Measurements from ENCODE around the gene ASB7.
"Not testable (repeated sequence)": the region's sequence is repeated elsewhere in the genome, so short reads cannot be mapped to it uniquely, and the experiment has no call there.

Gene ASB7

GRCh38 chr15:100602064-100602822 is at the start of gene ASB7, which contains the start of gene LINS1:
Gene ASB7 (plus strand): TSS chr15:100602589. CDS start chr15:100612217, 9,628 bp downstream.
Gene LINS1 (minus strand): TSS chr15:100602184. CDS start chr15:100580842, 21,342 bp downstream.
- DNase-seq = peak; percentile 100

DNA sequence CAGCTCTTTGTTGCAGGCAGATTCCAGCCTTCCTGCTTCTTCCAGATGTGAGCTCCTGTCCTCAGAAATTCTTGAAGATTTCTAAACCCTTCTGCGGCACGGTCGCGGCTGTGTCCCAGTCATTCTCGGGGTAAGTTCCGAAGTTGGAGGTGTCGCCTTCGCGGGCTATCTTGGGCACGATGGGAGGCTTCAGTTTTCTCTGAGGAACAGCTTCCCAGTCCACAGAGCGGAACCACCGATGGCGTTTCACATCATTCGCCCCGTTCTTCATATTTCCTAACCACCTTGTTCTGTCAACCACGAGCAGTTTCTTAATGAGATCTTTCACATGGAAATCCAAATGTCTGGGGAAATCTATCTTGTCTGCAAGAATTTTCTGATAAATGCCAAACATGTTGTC is 48.9 kb upstream of the ASB7 start:
- no peak for DNase-seq

DNA sequence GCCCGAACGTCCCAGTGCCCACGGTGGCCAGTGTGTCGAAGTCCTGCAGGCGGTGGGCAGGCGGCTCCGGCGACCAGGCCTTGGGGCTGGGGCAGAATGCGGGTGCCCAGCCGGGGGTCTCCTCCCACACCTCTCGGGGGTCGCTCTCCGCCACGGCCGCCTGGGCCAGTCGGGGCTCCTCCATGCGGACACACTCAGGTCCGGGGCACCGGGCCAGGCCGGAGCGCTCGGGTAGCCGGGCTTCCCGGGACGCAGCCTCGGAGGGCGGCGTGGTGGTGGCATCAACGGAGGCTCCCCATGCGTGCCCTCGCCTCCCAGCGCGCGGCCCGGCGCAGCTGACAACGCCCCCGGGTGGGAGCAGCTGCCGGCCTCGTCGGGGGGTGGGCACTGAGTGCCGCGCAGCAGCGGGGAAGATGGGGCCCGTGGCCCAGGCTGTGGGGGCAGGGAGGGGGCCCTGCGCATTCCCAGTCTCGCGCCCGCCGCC is 43.6 kb upstream of the ASB7 start:
- DNase-seq = no peak

- DNase-seq = no peak
Observed at GRCh38 chr15:100559330-100559729, 43.1 kb upstream of the ASB7 start.

DNA sequence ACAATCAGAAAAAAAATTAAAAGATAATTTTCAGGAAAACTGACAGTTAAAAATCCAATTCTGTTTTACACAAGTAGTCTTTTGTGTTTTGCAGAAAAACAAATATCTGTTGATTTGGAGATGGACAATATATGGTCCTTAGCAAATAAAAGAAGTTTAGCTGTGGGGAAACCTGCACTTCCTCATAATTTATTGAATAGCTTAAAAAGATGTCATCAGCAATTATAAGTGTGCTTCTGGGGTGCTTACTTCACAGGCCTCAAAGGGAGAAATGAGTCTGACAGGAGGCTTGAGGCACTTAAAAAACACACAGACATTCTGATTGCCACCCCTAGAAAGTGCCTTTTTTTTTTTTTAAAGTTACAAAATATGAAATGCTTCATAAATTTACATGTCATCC is 42.1 kb upstream of the ASB7 start:
- DNase-seq = no peak

GRCh38 chr15:100565591-100565990 is 36.8 kb upstream of the ASB7 start:
- no peak for DNase-seq

GRCh38 chr15:100566850-100567628 is 35.4 kb upstream of the ASB7 start:
- DNase-seq = no peak

DNA sequence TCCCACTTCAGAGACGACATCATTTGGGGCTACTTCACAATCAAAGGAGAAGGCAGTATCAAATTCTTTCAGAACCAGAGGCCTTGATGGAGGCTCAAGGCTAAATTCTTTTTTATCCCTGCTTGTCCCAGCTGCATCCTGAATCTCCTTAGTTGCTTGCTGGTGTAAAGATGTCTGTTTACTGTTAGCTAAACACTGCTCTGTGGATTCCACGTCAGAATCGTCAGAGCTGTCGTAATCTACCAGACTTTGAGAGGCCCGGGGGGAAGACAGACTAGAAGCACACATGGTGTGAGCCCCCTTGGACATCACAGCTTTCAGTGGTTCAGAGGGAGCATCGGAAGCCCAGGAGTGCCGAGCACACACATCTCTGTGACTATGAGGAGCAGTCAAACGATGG is 33.0 kb upstream of the ASB7 start:
- DNase-seq = no peak

DNA sequence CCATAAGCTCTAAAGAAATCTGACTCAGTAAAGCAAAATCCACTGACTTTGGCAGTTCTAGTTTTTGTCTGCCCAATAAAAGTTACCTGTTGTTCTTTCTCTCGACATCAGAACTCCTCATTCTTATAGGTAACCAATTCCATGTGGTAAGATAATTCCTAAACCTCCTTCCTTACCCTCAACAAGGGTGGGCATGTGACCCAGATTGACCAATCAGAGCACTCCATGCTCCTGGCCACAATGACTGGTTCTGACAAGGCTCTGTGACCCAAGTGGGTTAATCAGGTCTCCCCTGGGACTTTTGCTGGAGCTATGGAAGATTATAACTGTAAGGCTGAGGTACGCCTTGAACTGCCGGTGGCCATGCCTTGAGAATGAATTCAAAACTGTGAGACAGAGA is 32.1 kb upstream of the ASB7 start:
- DNase-seq = no peak

GRCh38 chr15:100570735-100571313 is 31.6 kb upstream of the ASB7 start:
- no peak for DNase-seq

- DNase-seq = no peak
Observed at GRCh38 chr15:100571592-100572167, 30.7 kb upstream of the ASB7 start.

GRCh38 chr15:100572362-100572983 is 29.9 kb upstream of the ASB7 start:
- DNase-seq = no peak

- no peak for DNase-seq
Observed at GRCh38 chr15:100573526-100573925, 28.9 kb upstream of the ASB7 start.

- DNase-seq = no peak
Observed at GRCh38 chr15:100580414-100580813, 22.0 kb upstream of the ASB7 start.

DNA sequence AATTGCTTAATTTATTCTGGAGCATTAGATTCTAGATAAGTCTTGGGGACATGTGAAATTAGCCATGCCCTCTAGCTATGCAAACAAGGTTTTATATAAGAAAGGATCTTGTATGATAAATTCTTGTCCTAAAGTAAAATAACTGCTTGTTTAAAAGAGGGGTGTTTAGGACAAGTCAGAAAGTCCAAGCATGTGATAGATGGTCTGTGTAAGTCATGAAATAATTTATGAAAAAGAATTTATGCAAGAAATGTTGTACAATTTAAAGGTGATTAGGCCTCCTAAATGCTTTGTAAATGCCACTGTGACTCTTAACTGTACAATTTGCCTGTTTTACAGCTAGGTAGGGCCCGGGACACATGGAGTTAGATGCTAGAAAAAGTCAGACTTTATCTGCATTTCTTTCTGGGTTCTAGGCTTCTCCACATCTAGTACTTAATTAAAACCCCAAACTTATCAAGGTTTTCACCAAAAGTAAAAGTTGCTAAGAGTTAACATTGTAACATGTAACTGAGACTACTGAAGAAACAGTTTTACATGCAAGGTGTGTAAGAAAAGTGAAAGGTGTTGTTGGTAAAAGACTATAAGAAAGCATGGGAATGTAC is 13.6 kb upstream of the ASB7 start:
- no peak for DNase-seq

DNA sequence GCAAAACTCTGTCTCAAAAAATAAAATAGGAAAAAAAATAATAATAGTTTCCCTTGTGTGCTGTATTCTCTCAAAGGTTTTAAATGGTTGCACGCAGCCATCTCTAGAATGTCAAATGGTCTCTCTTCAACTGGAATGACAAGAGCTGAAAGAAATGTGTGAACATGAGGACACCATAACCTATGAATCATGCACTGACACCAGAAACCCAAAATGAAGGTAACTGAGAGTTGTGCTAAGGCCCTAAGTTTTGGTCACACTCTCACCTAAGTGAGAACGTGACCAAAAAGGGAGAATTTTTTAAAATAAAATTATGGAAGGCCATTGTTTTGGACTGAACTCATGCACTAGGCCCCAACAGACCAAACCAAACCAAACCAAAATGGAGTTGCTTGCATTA is 11.2 kb upstream of the ASB7 start:
- DNase-seq = not testable (repeated sequence)

DNA sequence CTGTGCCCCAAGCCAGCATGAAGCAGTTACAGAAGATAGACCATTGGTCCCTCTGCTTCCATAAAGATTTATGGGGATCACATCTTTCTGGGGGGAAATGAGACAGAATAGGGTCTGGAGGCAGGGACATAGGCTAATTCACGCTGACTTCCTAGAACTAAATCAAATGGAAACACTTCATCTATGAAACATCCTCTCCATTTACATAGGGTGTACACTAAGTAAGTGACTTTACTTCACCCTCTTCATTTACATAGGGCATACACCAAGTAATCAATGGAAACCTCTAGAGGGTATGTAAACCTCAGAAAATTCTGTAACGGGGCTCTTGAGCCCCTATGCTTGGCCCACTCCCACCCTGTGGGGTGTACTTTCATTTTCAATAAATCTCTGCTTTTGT is 10.6 kb upstream of the ASB7 start:
- no peak for DNase-seq

GRCh38 chr15:100592898-100593297 is 9.5 kb upstream of the ASB7 start:
- DNase-seq = no peak

DNA sequence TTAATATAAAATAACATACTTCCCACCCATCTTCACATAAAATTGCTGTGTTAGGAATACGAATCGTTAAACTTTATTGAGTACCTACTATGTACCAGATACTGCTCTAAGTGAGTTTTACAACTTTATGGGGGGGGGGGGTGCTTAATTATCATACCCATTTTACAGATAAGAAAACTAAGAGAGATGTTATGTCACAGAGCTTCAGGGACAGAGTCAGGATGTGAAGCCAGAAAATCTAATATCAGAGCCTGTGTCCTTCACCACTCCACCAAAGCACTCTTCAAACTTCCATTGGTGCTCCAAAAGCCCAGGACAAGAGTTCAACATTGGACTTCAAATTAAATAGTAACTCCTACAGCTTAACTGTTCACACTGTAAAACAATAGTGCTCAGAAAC is 9.0 kb upstream of the ASB7 start:
- DNase-seq = no peak

GRCh38 chr15:100595964-100596363 is 6.4 kb upstream of the ASB7 start:
- no peak for DNase-seq

- no peak for DNase-seq
Observed at GRCh38 chr15:100596792-100597191, 5.6 kb upstream of the ASB7 start.

DNA sequence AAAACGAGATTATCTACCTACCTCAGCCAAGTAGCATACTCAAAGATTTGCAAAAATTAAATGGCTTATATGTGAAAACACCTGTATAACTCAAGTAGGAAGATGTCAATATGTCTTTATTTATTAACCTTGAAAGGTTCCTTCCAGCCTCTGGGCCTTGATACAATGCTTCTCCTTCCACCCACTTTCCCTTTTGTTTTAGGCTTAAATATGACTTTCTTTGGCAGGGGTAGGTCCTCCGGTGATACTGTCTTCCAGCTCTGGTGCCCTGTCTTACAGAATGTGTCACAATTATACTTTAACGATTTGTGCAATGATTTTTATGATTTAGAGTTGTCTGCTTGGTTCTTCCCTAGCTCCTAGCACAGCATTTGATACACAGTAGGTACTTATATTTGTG is 4.5 kb upstream of the ASB7 start:
- no peak for DNase-seq

Measured in NCI-H187 treated with DMSO at 0.1 percent for 48 hours (cell line).